GM23248 (cell line): ENCODE measurements around the gene SYNE1. TPM values are rescaled to one million over a fixed set of nuclear protein-coding genes. Genes with fewer than 3 reads are reported as not detected.

Source experiments
- DNase-seq: peaks from one replicate; pipeline ENCODE4 v3.0.0-alpha.2; 2015
- H2AFZ ChIP-seq: fragments of 200-600 bp; sonication (generic); 2 replicates; pipeline ENCODE4 v1.6.1; 2016; ENCODE audit warnings: antibody characterized with exemption
- H3F3A ChIP-seq: fragments of 200-600 bp; sonication (generic); 2 replicates; pipeline ENCODE4 v1.6.1; 2016; ENCODE audit warnings: mild to moderate bottlenecking, antibody characterized with exemption, mixed run types; ENCODE audit not compliant: insufficient read depth
- H3K27ac ChIP-seq: fragments of 200-600 bp; sonication (generic); 2 replicates; pipeline ENCODE4 v1.5.1; 2016; ENCODE audit warnings: mild to moderate bottlenecking
- H3K27me3 ChIP-seq: fragments of 200-600 bp; sonication (generic); replicated peaks from 2 replicates; pipeline ENCODE4 v1.6.1; 2016; ENCODE audit warnings: mild to moderate bottlenecking; ENCODE audit not compliant: insufficient read depth
- H3K36me3 ChIP-seq: fragments of 200-600 bp; sonication (generic); 2 replicates; pipeline ENCODE4 v1.6.1; 2016; ENCODE audit warnings: low read depth, mild to moderate bottlenecking
- H3K4me1 ChIP-seq: fragments of 200-600 bp; sonication (generic); 2 replicates; pipeline ENCODE4 v1.6.1; 2016; ENCODE audit warnings: mild to moderate bottlenecking; ENCODE audit not compliant: insufficient read depth
- H3K4me2 ChIP-seq: fragments of 200-600 bp; sonication (generic); one replicate; pipeline ENCODE4 v1.6.1; 2016; ENCODE audit warnings: mild to moderate bottlenecking; ENCODE audit not compliant: unreplicated experiment
- H3K4me3 ChIP-seq: fragments of 200-600 bp; sonication (generic); 2 replicates; pipeline ENCODE4 v1.5.1; 2016; ENCODE audit warnings: mild to moderate bottlenecking
- H3K79me2 ChIP-seq: fragments of 200-600 bp; sonication (generic); 2 replicates; pipeline ENCODE4 v1.6.1; 2016; ENCODE audit warnings: mild to moderate bottlenecking; ENCODE audit not compliant: insufficient read depth
- H3K9ac ChIP-seq: fragments of 200-600 bp; sonication (generic); 2 replicates; pipeline ENCODE4 v1.6.1; 2016; ENCODE audit warnings: mild to moderate bottlenecking
- H3K9me2 ChIP-seq: fragments of 200-600 bp; sonication (generic); 2 replicates; pipeline ENCODE4 v1.6.1; 2016; ENCODE audit warnings: mixed run types, mild to moderate bottlenecking, moderate library complexity; ENCODE audit not compliant: insufficient read depth
- H3K9me3 ChIP-seq: fragments of 200-600 bp; sonication (generic); one replicate; pipeline ENCODE4 v1.6.1; 2017; ENCODE audit warnings: low read depth
- H4K20me1 ChIP-seq: fragments of 200-600 bp; sonication (generic); 2 replicates; pipeline ENCODE4 v1.6.0; 2016; ENCODE audit not compliant: insufficient read depth
- EZH2 ChIP-seq: fragments of 200-600 bp; sonication (generic); IDR thresholded peaks from 2 replicates; pipeline ENCODE4 v1.6.1; 2018; ENCODE audit warnings: antibody characterized with exemption, mild to moderate bottlenecking; ENCODE audit not compliant: insufficient read depth, poor library complexity, severe bottlenecking
- EZH2phosphoT487 ChIP-seq: fragments of 200-600 bp; sonication (generic); IDR thresholded peaks from 2 replicates; pipeline ENCODE4 v1.6.1; 2018; ENCODE audit warnings: antibody characterized with exemption, moderate library complexity, mild to moderate bottlenecking, low read depth; ENCODE audit not compliant: insufficient read depth
- WGBS, 2 experiments: methylation state at CpG; one replicate each; pipeline ENCODE4 v1.1.6; 2015 to 2017; ENCODE audit warnings: low lambda C conversion rate in 2 of 2, low coverage in 1 of 2; ENCODE audit errors: missing lambda C conversion rate in 2 of 2; 5-methylcytosine and 5-hydroxymethylcytosine counted together
- in situ Hi-C: fragments of 300-500 bp; cut with MboI; formaldehyde crosslinking; loops from 2 replicates; pipeline ENCODE4 v1.15.0; 2020
- polyA plus RNA-seq: library from polyadenylated mRNA; unstranded; fragments of >200 nt; fragmentation: Nextera tagmentation; extraction: Ambion mirVana; gene quantifications from 2 replicates; pipeline ENCODE4 v1.2.1, GENCODE V29; 2016
- total RNA-seq: library from RNA; depleted of rRNA; stranded (reverse); fragments of >200 nt; shearing (Covaris generic); gene quantifications from 2 replicates; pipeline ENCODE4 v1.2.3, GENCODE V29; 2014

Gene SYNE1
- total and polyA plus RNA-seq, 2 experiments from 2014 or later: 29.2 to 95.4 TPM

- DNase-seq: peak; percentile 12
- WGBS, 2 experiments: 87 to 89% methylated on average over 8 of the region's 8 CpGs
- no peaks in the 10 kb centered on the region for H3K9me3 ChIP-seq
- in situ Hi-C loops: no loop called here
- H3F3A ChIP-seq: no peaks in the 10 kb centered on the region
- no peaks in the 10 kb centered on the region for H3K9me2 ChIP-seq
- no peak overlapping the region for H3K4me3 ChIP-seq
- H3K27ac ChIP-seq: no peak overlapping the region
- H3K79me2 ChIP-seq: no peaks in the 10 kb centered on the region
- H4K20me1 ChIP-seq: no peaks in the 10 kb centered on the region
- no peaks in the 10 kb centered on the region for H3K27me3 ChIP-seq
- H3K4me2 ChIP-seq: no peak overlapping the region
- no peak overlapping the region for H2AFZ ChIP-seq
- H3K4me1 ChIP-seq: no peaks in the 10 kb centered on the region
- H3K9ac ChIP-seq: no peak overlapping the region
- TF ChIP-seq EZH2phosphoT487: no peak
- no peak for TF ChIP-seq EZH2
- peaks cover 79% of the 10 kb centered on the region for H3K36me3 ChIP-seq
Measured at GRCh38 chr6:152136449-152136825, 500.7 kb downstream of the SYNE1 start.

GRCh38 chr6:152135755-152136448 lies 501.3 kb downstream of the SYNE1 start:
- Histone ChIP-seq H3K9ac (no peak overlapping the region), H3K9me3 (no peaks in the 10 kb centered on the region), H3F3A (peaks cover 2% of the 10 kb centered on the region; the same call in 1 of the 2 replicates), H3K4me3 (no peak overlapping the region), H3K9me2 (no peaks in the 10 kb centered on the region), H3K4me1 (peaks cover 1% of the 10 kb centered on the region), H3K79me2 (no peaks in the 10 kb centered on the region), H3K27ac (no peak overlapping the region), H3K36me3 (peaks cover 80% of the 10 kb centered on the region), H3K4me2 (no peak overlapping the region), H3K27me3 (no peaks in the 10 kb centered on the region), H2AFZ (no peak overlapping the region), H4K20me1 (no peaks in the 10 kb centered on the region)
- TF ChIP-seq EZH2 (no peak), EZH2phosphoT487 (no peak)
- DNase-seq: no peak
- WGBS, 2 experiments: 83 to 84% methylated on average over 8 of the region's 8 CpGs
- in situ Hi-C loops: no loop called here

- H3K27me3 ChIP-seq: no peaks in the 10 kb centered on the region
- DNase-seq: peak; percentile 70
- in situ Hi-C loops: no loop called here
- no peaks in the 10 kb centered on the region for H3K79me2 ChIP-seq
- H3K9me3 ChIP-seq: no peaks in the 10 kb centered on the region
- H3K4me2 ChIP-seq: peak overlapping the region; percentile 60
- H3F3A ChIP-seq: peaks cover 18% of the 10 kb centered on the region
- no peak for TF ChIP-seq EZH2phosphoT487
- no peak for TF ChIP-seq EZH2
- peak overlapping the region; percentile 56 for H3K4me3 ChIP-seq
- 51 to 55% methylated on average over 2 of the region's 2 CpGs for WGBS, 2 experiments
- H3K27ac ChIP-seq: peak overlapping the region; percentile 49
- H4K20me1 ChIP-seq: no peaks in the 10 kb centered on the region
- H2AFZ ChIP-seq: peak overlapping the region; percentile 59; the same call in 1 of the 2 replicates
- no peaks in the 10 kb centered on the region for H3K9me2 ChIP-seq
- peaks cover 48% of the 10 kb centered on the region for H3K36me3 ChIP-seq
- H3K9ac ChIP-seq: peak overlapping the region; percentile 38; the same call in 1 of the 2 replicates
- H3K4me1 ChIP-seq: peaks cover 23% of the 10 kb centered on the region
Measured at GRCh38 chr6:152130441-152130840, 506.7 kb downstream of the SYNE1 start.

- in situ Hi-C loops: loop anchor here (10.0 kb wide), 1 partner anchor 365 kb away; no protein-coding TSS in a partner anchor
- peak overlapping the region; percentile 59 for H2AFZ ChIP-seq
- H3K27me3 ChIP-seq: no peaks in the 10 kb centered on the region
- no peaks in the 10 kb centered on the region for H4K20me1 ChIP-seq
- H3K4me3 ChIP-seq: peak overlapping the region; percentile 56
- peaks cover 23% of the 10 kb centered on the region for H3K4me1 ChIP-seq
- peak; percentile 54 for DNase-seq
- 18 to 19% methylated on average over 9 of the region's 9 CpGs for WGBS, 2 experiments
- H3K9me2 ChIP-seq: no peaks in the 10 kb centered on the region
- peak overlapping the region; percentile 60 for H3K4me2 ChIP-seq
- TF ChIP-seq EZH2phosphoT487: no peak
- TF ChIP-seq EZH2: no peak
- peak overlapping the region; percentile 38; the same call in 1 of the 2 replicates for H3K9ac ChIP-seq
- peaks cover 41% of the 10 kb centered on the region for H3K36me3 ChIP-seq
- H3K9me3 ChIP-seq: no peaks in the 10 kb centered on the region
- H3K79me2 ChIP-seq: no peaks in the 10 kb centered on the region
- H3K27ac ChIP-seq: peak overlapping the region; percentile 49
- peaks cover 18% of the 10 kb centered on the region for H3F3A ChIP-seq
Measured at GRCh38 chr6:152129691-152130151, 507.4 kb downstream of the SYNE1 start.
